T-helper 9 cell (primary cell): ENCODE results near the gene CA7.
"Not testable (repeated sequence)": the region's sequence is repeated elsewhere in the genome, so short reads cannot be mapped to it uniquely, and the experiment has no call there.

ENCODE experiments used
- DNase-seq: peaks from one replicate; pipeline ENCODE4 v3.0.0-alpha.2; 2020

CA7 gene

GRCh38 chr16:66874079-66874775 lies 30.0 kb downstream of the CA7 start:
- no peak for DNase-seq

GRCh38 chr16:66878067-66878466 lies 33.9 kb downstream of the CA7 start:
- no peak for DNase-seq

GRCh38 chr16:66880288-66881013 lies 36.2 kb downstream of the CA7 start, which contains the start of gene PDP2:
PDP2 (plus strand) TSS chr16:66880515; CDS start chr16:66884285, 3,770 bp downstream.
- DNase-seq, result peak; percentile 78

- DNase-seq, result no peak
Observed at GRCh38 chr16:66881014-66881417, 36.8 kb downstream of the CA7 start.

DNA sequence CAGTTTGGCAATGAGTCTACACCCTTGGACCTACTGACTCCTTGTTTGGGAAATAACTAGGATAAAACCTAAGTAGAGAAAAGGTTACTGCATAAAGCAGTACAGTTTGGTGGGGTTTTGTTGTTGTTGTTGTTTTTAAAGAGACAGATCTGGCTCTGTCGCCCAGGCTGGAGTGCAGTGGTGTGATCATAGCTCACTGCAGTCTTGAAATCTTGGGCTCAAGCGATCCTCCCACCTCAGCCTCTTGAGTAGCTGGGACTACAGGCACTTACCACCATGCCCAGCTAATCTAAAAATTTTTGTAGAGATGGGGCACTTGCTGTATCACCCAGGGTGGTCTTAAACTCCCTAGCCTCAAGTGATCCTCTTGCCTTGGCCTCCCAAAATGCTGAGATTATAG lies 37.3 kb downstream of the CA7 start:
- no peak for DNase-seq

- DNase-seq, result no peak
Observed at GRCh38 chr16:66881964-66882508, 37.8 kb downstream of the CA7 start.

DNA sequence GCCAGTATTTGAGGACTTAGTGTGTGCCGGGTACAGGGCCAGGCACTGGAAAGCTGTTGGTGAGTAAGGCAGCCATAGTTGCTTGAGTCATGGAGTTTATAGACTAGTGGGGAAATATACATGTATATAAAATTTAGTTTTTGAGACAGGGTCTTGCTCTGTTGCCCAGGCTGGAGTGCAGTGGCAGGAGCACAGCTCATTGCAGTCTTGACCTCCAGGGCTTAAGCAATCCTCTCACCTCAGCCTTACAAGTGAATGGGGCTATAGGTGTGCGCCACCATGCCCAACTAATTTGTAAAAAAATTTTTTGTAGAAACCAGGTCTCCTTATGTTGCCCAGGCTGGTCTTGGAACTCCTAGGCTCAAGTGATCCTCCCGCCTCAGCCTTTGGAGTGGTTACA lies 38.5 kb downstream of the CA7 start:
- DNase-seq, result no peak

GRCh38 chr16:66885491-66885890 lies 41.3 kb downstream of the CA7 start:
- no peak for DNase-seq

DNA sequence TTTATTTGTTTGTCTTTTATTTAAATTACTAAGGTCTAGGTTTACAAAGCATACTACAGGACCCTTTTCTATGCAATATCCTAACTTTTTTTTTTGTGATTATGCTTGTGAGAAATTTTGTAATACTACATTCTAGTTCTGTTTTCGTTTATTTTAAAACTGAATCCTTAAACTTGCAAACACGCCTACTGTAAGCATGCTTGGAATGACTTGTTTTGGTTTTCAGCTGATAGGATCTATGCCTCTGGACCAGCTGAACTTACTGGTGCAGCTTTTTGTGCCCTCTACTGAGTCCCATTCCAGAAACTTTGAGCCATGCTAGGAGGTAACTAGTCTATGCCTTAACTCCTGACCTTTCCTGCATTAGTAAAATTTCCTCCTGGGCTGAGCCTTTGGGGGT lies 42.1 kb downstream of the CA7 start:
- DNase-seq, result no peak

- DNase-seq, result no peak
Observed at GRCh38 chr16:66886914-66887313, 42.7 kb downstream of the CA7 start.

DNA sequence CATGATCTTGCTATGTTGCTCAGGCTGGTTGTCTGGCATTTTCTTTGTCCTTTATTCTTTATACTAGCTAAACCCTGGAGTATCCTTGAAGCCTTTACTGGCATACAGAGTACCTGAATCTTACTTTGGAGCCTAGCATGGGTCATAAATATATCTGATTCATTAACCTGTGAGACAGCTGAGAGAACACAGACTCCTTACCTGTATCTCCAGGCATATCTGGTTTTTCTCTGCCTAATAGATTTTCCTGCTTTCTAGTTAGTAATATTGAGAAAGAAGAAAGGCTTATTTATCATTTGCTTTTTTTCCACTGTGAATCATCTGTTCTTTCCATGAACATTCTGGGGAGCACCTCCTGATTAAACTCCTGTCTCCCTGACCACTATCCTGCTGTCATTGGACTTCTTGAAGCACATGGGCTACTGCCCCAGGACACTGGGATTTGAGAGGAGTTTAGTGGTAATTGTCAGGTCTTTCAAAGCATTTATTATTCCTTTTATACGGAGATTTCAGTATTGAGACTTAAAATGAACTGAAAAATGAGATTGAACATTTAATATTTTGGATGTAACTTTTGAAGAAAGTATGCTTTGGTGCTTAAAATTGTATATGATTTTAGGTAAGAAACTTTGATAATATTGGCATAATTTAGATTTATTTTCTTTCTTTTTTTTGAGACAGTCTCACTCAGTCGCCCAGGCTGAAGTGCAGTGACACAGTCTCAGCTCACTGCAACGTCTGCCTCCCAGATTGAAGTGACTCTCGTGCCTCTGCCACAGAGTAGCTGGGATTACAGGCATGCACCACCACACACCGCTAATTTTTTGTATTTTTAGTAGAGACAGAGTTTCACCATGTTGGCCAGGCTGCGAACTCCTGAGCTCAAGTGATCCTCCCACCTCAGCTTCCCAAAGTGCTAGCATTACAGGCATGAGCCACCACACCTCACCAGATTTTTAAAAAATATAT lies 44.7 kb downstream of the CA7 start:
- no peak for DNase-seq

DNA sequence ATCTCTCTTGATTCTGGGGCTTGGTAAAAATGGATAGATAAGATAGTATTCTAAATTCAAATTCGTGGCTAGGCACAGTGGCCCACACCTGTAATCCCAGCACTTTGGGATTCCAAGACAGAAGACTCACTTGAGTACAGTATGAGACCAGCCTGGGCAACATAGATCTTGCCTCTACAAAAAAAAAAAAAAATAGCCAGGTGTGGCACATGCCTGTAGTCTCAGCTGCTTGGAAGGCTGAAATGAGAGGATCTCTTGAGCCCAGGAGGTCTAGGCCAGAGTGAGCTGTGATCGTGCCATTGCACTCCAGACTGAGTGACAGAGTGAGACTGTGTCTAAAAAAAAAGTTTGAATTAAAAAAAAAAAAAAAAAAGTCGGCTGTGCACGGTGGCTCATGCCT lies 45.4 kb downstream of the CA7 start:
- no peak for DNase-seq

DNA sequence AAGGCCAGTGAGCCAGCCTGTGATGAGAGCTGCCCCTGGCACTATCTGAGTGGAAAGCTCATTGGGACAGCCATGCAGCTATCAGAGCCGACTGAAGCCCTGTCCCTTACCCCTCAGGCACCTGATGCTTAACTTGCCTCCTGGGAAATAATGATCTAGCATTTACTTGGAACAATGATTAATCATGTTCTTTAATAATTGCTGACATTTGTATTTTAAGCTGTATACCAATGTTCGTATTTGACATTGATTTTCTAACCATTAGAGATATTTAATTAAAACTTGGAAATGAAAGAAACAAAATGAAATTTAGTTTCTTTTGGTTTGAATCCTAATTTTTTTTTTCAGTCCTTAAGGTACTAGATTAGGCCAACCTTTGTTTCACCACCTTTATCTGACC lies 46.6 kb downstream of the CA7 start:
- no peak for DNase-seq

DNA sequence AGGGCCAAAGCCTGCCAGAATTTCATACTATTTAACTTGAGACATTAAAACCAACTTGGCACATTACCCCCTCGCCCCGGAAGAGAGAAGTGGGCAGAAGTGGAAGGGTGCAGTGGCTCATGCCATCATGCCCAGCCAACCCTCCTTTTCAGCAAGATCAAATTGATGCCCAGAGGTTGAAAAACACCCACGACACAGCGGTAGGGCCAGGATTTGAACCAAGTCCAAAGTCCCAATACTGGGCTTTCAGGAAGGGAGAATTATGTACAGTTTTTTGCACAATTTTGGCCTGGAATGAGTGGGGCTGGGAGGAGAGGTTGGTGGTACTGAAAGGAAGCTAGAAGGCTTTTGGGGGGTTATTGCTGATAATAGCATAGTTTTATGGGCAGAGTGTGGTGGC lies 47.1 kb downstream of the CA7 start:
- no peak for DNase-seq

DNA sequence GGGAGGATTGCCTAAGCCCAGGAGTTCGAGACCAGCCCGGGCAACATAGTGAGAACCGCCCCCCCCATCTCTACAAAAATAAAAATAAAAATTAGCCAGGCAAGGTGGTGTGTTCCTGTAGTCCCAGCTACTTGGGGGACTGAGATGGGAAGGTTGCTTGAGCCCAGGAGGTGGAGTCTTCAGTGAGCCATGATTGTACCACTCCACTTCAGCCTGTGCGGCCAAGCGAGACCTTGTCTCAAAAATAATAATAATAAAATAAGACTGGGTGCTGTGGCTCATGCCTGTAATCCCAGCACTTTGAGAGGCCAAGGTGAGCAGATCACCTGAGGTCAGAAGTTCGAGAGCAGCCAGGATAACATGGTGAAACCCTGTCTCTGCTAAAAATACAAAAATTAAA lies 47.6 kb downstream of the CA7 start:
- no peak for DNase-seq

GRCh38 chr16:66894055-66894454 lies 49.8 kb downstream of the CA7 start:
- DNase-seq, result no peak

DNA sequence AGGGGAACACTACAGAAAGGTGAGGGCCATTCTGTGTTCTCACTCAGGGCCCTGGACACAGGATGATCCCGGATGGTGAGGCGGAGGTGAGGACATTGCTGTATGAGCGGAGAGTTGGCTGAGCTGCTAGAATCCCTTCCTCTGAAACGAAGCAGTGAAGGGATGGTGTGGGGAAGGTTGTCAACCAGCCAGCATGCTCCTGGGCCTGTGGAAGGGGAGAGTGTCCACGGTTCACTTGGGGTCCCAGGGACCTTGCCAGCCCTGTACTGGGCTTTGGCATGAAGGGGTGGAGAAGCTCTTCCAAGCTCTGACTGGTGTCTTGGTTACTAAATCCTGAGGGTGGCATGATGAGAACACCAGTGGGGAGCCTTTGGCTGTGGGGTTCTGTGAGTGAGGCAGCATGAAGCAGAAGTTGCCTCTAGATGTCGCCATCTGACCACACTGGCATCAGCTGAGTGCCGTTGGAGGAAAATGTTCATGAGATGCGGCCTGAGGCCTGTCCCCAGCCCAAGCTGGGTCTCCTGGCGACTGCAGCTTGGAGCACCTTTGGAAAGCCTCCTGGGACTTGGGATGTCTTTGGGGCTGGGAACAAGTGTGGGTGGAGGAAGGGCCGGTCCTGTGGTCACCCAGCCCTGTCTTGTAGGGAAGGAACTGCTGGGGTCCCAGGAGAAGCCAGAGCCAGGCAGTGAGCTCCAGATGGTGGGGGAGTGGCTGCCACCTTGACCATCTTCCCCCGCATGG lies 50.9 kb downstream of the CA7 start:
- DNase-seq, result peak; percentile 32

DNA sequence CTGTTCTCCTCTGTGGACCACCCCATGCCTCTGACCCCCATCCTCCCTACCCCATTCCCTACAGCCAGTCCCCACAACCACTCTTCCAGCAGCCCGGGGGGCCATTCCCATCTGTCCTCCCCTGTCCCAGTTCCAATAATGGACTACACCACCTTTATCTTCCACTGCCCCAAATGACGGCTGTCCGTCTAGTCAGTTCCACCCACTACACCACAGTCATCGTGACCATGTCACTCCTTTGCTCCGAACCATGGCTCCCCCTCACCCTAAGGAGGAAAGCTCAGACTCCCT lies 51.4 kb downstream of the CA7 start:
- DNase-seq, result no peak

- no peak for DNase-seq
Observed at GRCh38 chr16:66895999-66896398, 51.8 kb downstream of the CA7 start.

DNA sequence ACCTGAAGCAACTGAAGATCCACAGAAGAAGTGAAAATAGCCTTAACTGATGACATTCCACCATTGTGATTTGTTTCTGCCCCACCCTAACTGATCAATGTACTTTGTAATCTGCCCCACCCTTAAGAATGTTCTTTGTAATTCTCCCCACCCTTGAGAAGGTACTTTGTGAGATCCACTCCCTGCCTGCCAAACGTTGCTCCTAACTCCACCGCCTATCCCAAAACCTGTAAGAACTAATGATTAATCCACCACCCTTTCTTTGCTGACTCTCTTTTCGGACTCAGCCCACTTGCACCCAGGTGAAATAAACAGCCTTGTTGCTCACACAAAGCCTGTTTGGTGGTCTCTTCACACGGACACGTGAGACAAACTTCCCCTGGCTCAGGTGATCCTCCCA lies 52.5 kb downstream of the CA7 start:
- DNase-seq, result not testable (repeated sequence)

GRCh38 chr16:66898207-66898606 lies 54.0 kb downstream of the CA7 start:
- DNase-seq, result no peak

DNA sequence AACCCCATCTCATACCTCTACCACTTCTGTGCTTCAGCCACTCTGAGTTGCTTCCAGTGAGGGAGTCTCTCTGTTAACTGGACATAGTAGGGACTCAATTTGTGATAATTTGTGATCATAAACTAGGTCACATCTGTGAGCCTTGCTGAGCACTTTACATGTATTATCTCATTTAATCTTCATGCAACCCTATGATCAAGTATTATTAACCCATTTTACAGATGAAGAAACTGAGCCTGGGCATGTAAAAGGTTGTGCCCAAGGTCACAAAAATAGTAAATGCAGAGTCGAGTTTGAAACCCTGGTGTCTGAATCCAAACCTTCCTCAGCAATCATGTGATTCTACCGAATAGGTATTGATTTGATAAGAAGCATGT lies 54.7 kb downstream of the CA7 start:
- no peak for DNase-seq
